ENCODE data around the gene SMS.

SMS gene

DNA sequence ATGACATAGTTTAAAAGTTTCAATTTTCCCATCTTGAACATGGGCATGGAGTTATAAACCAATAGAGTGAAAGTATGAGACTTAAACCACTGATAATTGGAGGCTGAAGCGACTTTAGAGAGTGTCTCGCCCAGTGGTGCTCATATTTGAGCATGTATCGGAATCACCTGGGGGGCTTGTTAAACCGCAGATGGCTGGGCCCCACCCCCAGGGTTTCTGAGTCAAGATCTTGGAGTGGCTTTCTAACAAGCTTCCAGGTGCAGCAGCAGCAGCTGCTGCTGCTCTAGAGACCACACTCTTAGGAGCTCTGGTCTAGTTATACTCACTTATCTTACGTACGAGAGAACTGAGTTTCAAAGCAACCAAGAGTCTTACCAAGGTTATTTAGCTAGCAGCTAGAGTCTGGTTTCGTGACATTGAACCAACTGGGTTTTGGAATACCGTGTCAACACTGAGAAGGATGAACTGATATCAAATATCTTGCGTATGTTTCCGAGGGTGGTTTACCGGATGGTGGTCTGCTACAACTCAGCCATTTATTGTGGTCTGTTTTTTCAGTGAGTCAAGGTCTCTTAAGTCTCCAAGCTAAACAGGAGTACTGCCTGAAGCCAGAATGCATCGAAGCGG lies 97.5 kb downstream of the SMS start:
- DNase-seq (ENCODE audit: low read depth in 2 of 2): no peak

DNA sequence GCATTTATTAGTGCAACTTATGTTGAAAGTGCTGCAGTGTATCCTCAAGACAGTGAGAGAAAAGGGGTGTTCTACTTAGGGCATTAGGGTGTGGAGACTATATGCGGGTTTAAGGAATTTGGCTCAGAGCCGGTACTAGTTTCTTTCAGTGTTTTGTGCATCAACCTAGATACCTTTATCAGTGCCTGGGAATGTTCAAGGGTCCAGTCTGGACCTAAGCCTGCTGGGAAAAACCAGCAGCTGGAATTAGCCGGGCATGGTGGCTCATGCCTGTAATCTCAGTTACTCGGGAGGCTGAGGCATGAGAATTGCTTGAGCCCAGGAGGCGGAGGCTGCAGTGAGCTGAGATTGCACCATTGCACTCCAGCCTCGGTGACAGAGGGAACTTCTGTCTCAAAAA lies 99.0 kb downstream of the SMS start:
- DNase-seq (ENCODE audit: low read depth in 2 of 2): no peak

GRCh38 chrX:22040184-22040583 lies 99.7 kb downstream of the SMS start:
- DNase-seq (ENCODE audit: low read depth in 2 of 2): no peak

GRCh38 chrX:22041907-22042530 lies 101.5 kb downstream of the SMS start:
- DNase-seq (ENCODE audit: low read depth in 2 of 2): no peak

DNA sequence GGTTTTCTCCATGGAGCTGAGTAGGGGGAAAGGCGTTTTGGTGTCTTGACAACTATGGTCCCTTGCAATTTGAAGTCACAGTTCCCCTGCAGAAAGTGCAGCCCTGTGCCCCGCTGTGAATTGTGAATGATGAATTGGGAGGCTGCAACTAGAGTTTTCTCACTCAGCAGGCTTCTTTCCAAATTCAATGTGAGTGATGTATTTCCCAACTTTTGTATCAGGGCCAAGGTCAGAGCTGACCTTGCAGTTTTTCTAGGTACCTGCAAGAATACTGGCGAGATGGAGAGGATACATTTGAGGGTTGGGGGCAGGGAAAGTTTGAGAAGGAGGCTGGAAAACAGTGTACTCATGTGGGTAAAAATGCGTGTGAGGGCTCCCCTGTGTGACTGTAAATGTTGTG lies 103.4 kb downstream of the SMS start:
- no peak for DNase-seq (ENCODE audit: low read depth in 2 of 2)

Data from stimulated activated CD4-positive, alpha-beta T cell treated with anti-CD3 and anti-CD28 coated beads, Interleukin-15, amount 100 ng/mL, for 48 hours (primary cell).